Measurements from ENCODE around the gene CROCC2.

GRCh38 chr2:240988571-240989271, 82.6 kb downstream of the CROCC2 start:
- no peak for TF ChIP-seq CTCF (IDR thresholded peaks at IDR 0.05 in 2 of 3, conservative IDR thresholded peaks at IDR 0.05 in 1 of 3; ENCODE audit: control insufficient read depth in 2 of 3, extremely low read depth in 1 of 3, insufficient read depth in 1 of 3, low read depth in 3 of 3, low read length in 3 of 3)
- TF ChIP-seq NRF1 (conservative IDR thresholded peaks at IDR 0.05; ENCODE audit: low read depth, low read length) = no peak
- TF ChIP-seq POLR2AphosphoS5 (IDR thresholded peaks at IDR 0.05; ENCODE audit: low read length) = no peak
- no peak for TF ChIP-seq MXI1 (IDR thresholded peaks at IDR 0.05; ENCODE audit: low read depth, low read length)

All from GM12878 (cell line).